HepG2 (cell line): ENCODE data around the gene NDRG2. TPM values are rescaled to one million over a fixed set of nuclear protein-coding genes. Genes with fewer than 3 reads are reported as not detected.
A peak's percentile ranks its signal among the peaks of the same experiment; 100 is the strongest.

ENCODE experiments used
- CENPT ChIP-seq: sonication (generic); formaldehyde crosslinking; IDR thresholded peaks from 2 replicates; pipeline ENCODE4 v1.8.0; 2022; ENCODE audit warnings: low read depth, mild to moderate bottlenecking, moderate library complexity, missing genetic modification reagents
- GATAD1 ChIP-seq: IDR thresholded peaks from 2 replicates; pipeline ENCODE4 v1.6.1; 2016; ENCODE audit warnings: missing genetic modification reagents, missing compliant biosample characterization
- GTF2F1 ChIP-seq: fragments of 150-350 bp; IDR thresholded peaks from 2 replicates; pipeline ENCODE4 v1.6.1; 2014; ENCODE audit warnings: low read length
- HIVEP1 ChIP-seq: sonication (generic); formaldehyde crosslinking; IDR thresholded peaks from 2 replicates; pipeline ENCODE4 v1.4.0; 2020; ENCODE audit warnings: mild to moderate bottlenecking, missing genetic modification reagents
- KDM5A ChIP-seq: fragments of 200-600 bp; sonication (generic); IDR thresholded peaks from 2 replicates; pipeline ENCODE4 v1.7.0; 2018; ENCODE audit warnings: antibody characterized with exemption, mild to moderate bottlenecking, low read length, borderline replicate concordance
- POGK ChIP-seq: sonication (generic); formaldehyde crosslinking; conservative IDR thresholded peaks from 2 replicates; pipeline ENCODE4 v1.8.0; 2022; ENCODE audit warnings: mild to moderate bottlenecking, moderate library complexity, missing genetic modification reagents
- RNF219 ChIP-seq: sonication (generic); formaldehyde crosslinking; IDR thresholded peaks from 2 replicates; pipeline ENCODE4 v1.5.0; 2020; ENCODE audit warnings: mild to moderate bottlenecking, missing genetic modification reagents
- SNAI1 ChIP-seq: sonication (generic); formaldehyde crosslinking; IDR thresholded peaks from 2 replicates; pipeline ENCODE4 v1.5.0; 2020; ENCODE audit warnings: mild to moderate bottlenecking, missing genetic modification reagents, borderline replicate concordance
- SOX13 ChIP-seq, 3 experiments: fragments of 450-650 bp in 1 of 3; sonication (generic) in 1 of 3; formaldehyde crosslinking in 1 of 3; IDR thresholded peaks in 2 of 3; conservative IDR thresholded peaks in 1 of 3; 2 replicates each; pipeline versions ENCODE4 v1.5.0 to v1.6.1; 2016 to 2020; ENCODE audit warnings: antibody characterized with exemption in 1 of 3, mild to moderate bottlenecking in 1 of 3, missing compliant biosample characterization in 1 of 3, missing genetic modification reagents in 1 of 3, moderate library complexity in 1 of 3
- SRF ChIP-seq: IDR thresholded peaks from 2 replicates; pipeline ENCODE4 v1.6.1; 2011; ENCODE audit warnings: mild to moderate bottlenecking, low read depth, low read length, moderate library complexity
- TCF7 ChIP-seq: sonication (generic); IDR thresholded peaks from 2 replicates; pipeline ENCODE4 v1.6.1; 2016; ENCODE audit warnings: antibody characterized with exemption, low read depth
- ZBTB7B ChIP-seq: sonication (generic); formaldehyde crosslinking; IDR thresholded peaks from 2 replicates; pipeline ENCODE4 v1.4.0; 2020; ENCODE audit warnings: missing genetic modification reagents
- ZMYM2 ChIP-seq: sonication (generic); formaldehyde crosslinking; IDR thresholded peaks from 2 replicates; pipeline ENCODE4 v1.8.0; 2022; ENCODE audit warnings: mild to moderate bottlenecking, missing genetic modification reagents
- ZNF138 ChIP-seq: sonication (generic); formaldehyde crosslinking; IDR thresholded peaks from 2 replicates; pipeline ENCODE4 v1.5.0; 2020; ENCODE audit warnings: mild to moderate bottlenecking, low read depth, missing genetic modification reagents
- ZNF331 ChIP-seq: sonication (generic); formaldehyde crosslinking; IDR thresholded peaks from 2 replicates; pipeline ENCODE4 v1.4.0; 2020; ENCODE audit warnings: missing genetic modification reagents
- ZNF670 ChIP-seq: sonication (generic); formaldehyde crosslinking; IDR thresholded peaks from 2 replicates; pipeline ENCODE4 v1.8.0; 2022; ENCODE audit warnings: mild to moderate bottlenecking, missing genetic modification reagents, borderline replicate concordance
- polyA plus RNA-seq, 8 experiments: library from polyadenylated mRNA; depleted of rRNA in 3 of 8; stranded (reverse) in 7 of 8; unstranded in 1 of 8; fragments of >200 nt; fragmentation: Illumina TruSeq in 4 of 8; extraction: Trizol in 4 of 8; gene quantifications; 2 replicates each; pipeline versions ENCODE4 v1.2.1 to v1.2.3, GENCODE V29; 2011 to 2016; ENCODE audit warnings: low read depth in 4 of 8, missing spikeins in 1 of 8, mixed read lengths in 1 of 8; ENCODE audit not compliant: insufficient read depth in 1 of 8
- total RNA-seq, 5 experiments: library from RNA; depleted of rRNA; stranded (reverse); fragments of >200 nt; fragmentation: Illumina TruSeq; extraction: Trizol; gene quantifications; 2 replicates each; pipeline ENCODE4 v1.2.3, GENCODE V29; 2016; ENCODE audit warnings: low read depth in 1 of 5
- TF ChIP-seq, protein P1 (sequence below): sonication (generic); formaldehyde crosslinking; IDR thresholded peaks from 2 replicates; pipeline ENCODE4 v1.8.1; 2023; ENCODE audit warnings: mild to moderate bottlenecking, missing genetic modification reagents
- TF ChIP-seq, protein P2 (sequence below): sonication (generic); formaldehyde crosslinking; IDR thresholded peaks from 2 replicates; pipeline ENCODE4 v1.4.0; 2020; ENCODE audit warnings: mild to moderate bottlenecking, missing genetic modification reagents, borderline replicate concordance
- TF ChIP-seq, protein P3 (sequence below): sonication (generic); formaldehyde crosslinking; conservative IDR thresholded peaks from 2 replicates; pipeline ENCODE4 v1.8.1; 2023; ENCODE audit warnings: missing genetic modification reagents

The NDRG2 gene
- total and polyA plus RNA-seq, 2 of the 13 experiments (the other 11 are each of a cell fraction or from before 2014, with no cell fraction given): 27.2 to 189 TPM

DNA sequence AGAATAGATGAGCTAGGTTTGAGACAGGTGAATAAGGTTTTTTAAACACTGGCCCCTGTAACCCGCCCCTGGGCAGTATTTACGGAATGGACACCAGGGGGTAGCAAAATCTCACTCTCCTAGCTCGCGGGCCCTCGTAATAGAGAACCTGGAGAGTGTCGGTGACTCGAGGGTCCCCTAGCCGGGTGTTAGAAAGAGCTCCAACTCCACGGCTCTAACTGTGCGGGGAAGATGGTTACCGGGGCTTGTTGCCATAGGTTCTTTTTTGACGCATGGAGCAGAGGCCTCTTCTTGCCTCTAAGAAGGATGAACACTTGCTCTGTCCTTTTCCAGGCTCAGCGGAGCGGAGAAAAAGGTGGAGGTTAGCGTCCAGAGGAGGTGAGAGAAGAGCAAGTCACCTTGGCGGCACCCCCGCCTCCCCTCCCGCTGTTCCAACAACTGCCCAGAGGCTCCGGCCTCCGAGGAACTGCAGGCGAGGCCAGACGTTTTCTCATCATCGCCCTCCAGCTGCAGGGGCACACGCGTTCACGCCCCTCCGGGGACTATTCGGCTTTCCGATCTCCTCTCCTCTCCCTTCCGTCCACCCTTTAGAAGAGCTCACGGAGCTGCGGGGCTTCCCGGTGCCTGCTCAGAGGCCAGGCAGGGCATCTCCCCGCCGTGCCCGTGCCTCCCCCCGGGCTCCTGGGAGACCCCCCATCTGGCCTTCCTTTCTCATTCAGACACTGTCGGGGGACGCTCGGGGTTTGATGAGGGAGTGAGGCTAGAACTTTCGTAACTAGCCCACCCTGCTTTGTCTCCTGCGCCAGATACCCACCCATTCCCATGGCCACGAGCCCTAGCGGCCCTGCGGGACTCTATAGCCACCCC lies 43.9 kb upstream of the NDRG2 start (continued):
- TF ChIP-seq POGK (CRISPR knock-in tag) (0 out of 2 replicates have a peak, but pooled peaks have one; percentile 11), GATAD1 (0 out of 2 replicates have a peak, but pooled peaks have one; percentile 35), ZNF670 (CRISPR knock-in tag) (no peak), HIVEP1 (CRISPR knock-in tag) (no peak), SRF (no peak), CENPT (CRISPR knock-in tag) (no peak), ZNF138 (CRISPR knock-in tag) (no peak), ZNF331 (CRISPR knock-in tag) (peak; percentile 39; the same call in 1 of the 2 replicates), ZBTB7B (CRISPR knock-in tag) (peak; percentile 79), SOX13 (IDR thresholded peaks at IDR 0.05) (no peak), SOX13 (CRISPR knock-in tag; conservative IDR thresholded peaks at IDR 0.05 in 1 of 2, IDR thresholded peaks at IDR 0.05 in 1 of 2) (peak in 1 of 2 experiments; percentile 32; a peak in 1 of 4 replicates), SNAI1 (no peak; the same call in 1 of the 2 replicates), GTF2F1 (no peak), TCF7 (no peak), ZMYM2 (CRISPR knock-in tag) (peak; percentile 62), RNF219 (CRISPR knock-in tag) (no peak), KDM5A (peak; percentile 11; the same call in 1 of the 2 replicates)
- TF ChIP-seq, protein P1, sequence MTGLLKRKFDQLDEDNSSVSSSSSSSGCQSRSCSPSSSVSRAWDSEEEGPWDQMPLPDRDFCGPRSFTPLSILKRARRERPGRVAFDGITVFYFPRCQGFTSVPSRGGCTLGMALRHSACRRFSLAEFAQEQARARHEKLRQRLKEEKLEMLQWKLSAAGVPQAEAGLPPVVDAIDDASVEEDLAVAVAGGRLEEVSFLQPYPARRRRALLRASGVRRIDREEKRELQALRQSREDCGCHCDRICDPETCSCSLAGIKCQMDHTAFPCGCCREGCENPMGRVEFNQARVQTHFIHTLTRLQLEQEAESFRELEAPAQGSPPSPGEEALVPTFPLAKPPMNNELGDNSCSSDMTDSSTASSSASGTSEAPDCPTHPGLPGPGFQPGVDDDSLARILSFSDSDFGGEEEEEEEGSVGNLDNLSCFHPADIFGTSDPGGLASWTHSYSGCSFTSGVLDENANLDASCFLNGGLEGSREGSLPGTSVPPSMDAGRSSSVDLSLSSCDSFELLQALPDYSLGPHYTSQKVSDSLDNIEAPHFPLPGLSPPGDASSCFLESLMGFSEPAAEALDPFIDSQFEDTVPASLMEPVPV (CRISPR knock-in tag): no peak
- TF ChIP-seq, protein P2, sequence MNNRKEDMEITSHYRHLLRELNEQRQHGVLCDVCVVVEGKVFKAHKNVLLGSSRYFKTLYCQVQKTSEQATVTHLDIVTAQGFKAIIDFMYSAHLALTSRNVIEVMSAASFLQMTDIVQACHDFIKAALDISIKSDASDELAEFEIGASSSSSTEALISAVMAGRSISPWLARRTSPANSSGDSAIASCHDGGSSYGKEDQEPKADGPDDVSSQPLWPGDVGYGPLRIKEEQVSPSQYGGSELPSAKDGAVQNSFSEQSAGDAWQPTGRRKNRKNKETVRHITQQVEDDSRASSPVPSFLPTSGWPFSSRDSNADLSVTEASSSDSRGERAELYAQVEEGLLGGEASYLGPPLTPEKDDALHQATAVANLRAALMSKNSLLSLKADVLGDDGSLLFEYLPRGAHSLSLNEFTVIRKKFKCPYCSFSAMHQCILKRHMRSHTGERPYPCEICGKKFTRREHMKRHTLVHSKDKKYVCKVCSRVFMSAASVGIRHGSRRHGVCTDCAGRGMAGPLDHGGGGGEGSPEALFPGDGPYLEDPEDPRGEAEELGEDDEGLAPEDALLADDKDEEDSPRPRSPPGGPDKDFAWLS: no peak
- TF ChIP-seq, protein P3, sequence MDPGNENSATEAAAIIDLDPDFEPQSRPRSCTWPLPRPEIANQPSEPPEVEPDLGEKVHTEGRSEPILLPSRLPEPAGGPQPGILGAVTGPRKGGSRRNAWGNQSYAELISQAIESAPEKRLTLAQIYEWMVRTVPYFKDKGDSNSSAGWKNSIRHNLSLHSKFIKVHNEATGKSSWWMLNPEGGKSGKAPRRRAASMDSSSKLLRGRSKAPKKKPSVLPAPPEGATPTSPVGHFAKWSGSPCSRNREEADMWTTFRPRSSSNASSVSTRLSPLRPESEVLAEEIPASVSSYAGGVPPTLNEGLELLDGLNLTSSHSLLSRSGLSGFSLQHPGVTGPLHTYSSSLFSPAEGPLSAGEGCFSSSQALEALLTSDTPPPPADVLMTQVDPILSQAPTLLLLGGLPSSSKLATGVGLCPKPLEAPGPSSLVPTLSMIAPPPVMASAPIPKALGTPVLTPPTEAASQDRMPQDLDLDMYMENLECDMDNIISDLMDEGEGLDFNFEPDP: no peak
